GM12878 (cell line): ENCODE measurements around the gene BMP2K. TPM values are rescaled to one million over a fixed set of nuclear protein-coding genes. Genes with fewer than 3 reads are reported as not detected.

Source experiments
- ATAC-seq: fragments of 200-7000 bp; cut with Tn5 transposase; 3 replicates; pipeline ENCODE4 v1.9.1; 2020; ENCODE audit warnings: mild to moderate bottlenecking, moderate library complexity
- BruUV-seq: library from RNA; stranded (reverse); fragments of 400-500 nt; replicated peaks from 2 replicates; lab custom pipeline; 2021; lab: Mats Ljungman, UMichigan
- CTCF ChIA-PET: fragments of 300-600 bp; sonication (Branson Sonifier 250); formaldehyde crosslinking; extraction: SDS; loops from one replicate; lab custom pipeline; 2021; ENCODE audit warnings: inconsistent platforms; lab: Yijun Ruan, JAX
- POLR2A ChIA-PET: fragments of 350-600 bp; formaldehyde crosslinking; extraction: SDS; loops from one replicate; lab custom pipeline; 2021; ENCODE audit warnings: inconsistent platforms; lab: Charles Lee
- RAD21 ChIA-PET: fragments of 300-600 bp; sonication (Branson Sonifier 250); formaldehyde crosslinking; loops from one replicate; lab custom pipeline; 2023; ENCODE audit warnings: antibody characterized with exemption; ENCODE audit not compliant: unreplicated experiment; lab: Charles Lee
- SMC1A ChIA-PET: fragments of 300-600 bp; sonication (Branson Sonifier 250); formaldehyde crosslinking; loops from one replicate; lab custom pipeline; 2023; ENCODE audit not compliant: unreplicated experiment, uncharacterized antibody; lab: Charles Lee
- DNase-seq: peaks from one replicate; pipeline ENCODE4 v3.0.0-alpha.2; 2011; ENCODE audit warnings: low read depth, low spot score
- FAIRE-seq: peaks from 3 replicates; lab custom pipeline; 2011; peaks lifted over from hg19 to GRCh38; lab: Jason Lieb, UNC
- H2AFZ ChIP-seq: 2 replicates; pipeline ENCODE4 v1.6.0; 2011; ENCODE audit warnings: low read depth, low read length, control low read depth; ENCODE audit not compliant: control insufficient read depth
- H3K27ac ChIP-seq: 2 replicates; pipeline ENCODE4 v1.5.1; 2011; ENCODE audit warnings: control low read depth; ENCODE audit not compliant: control insufficient read depth, insufficient read depth
- H3K27me3 ChIP-seq, 2 experiments: replicated peaks in 1 of 2; 2 replicates each; pipeline versions ENCODE4 v1.6.0 to v1.6.1; 2011; ENCODE audit warnings: low read length in 1 of 2; ENCODE audit not compliant: control insufficient read depth in 2 of 2, insufficient read depth in 2 of 2
- H3K36me3 ChIP-seq, 2 experiments: 2 replicates each; pipeline ENCODE4 v1.5.1; 2011; ENCODE audit warnings: low read length in 1 of 2; ENCODE audit not compliant: control insufficient read depth in 2 of 2, insufficient read depth in 2 of 2
- H3K4me1 ChIP-seq: 2 replicates; pipeline ENCODE4 v1.6.1; 2011; ENCODE audit warnings: mild to moderate bottlenecking, low read length, moderate library complexity, mixed read lengths; ENCODE audit not compliant: control insufficient read depth, insufficient read depth
- H3K4me2 ChIP-seq: 2 replicates; pipeline ENCODE4 v1.6.0; 2011; ENCODE audit warnings: control low read depth; ENCODE audit not compliant: control insufficient read depth, insufficient read depth
- H3K4me3 ChIP-seq: fragments of 200-600 bp; sonication (generic); 2 replicates; pipeline ENCODE4 v1.5.1; 2016
- H3K79me2 ChIP-seq: 2 replicates; pipeline ENCODE4 v1.6.0; 2011; ENCODE audit warnings: low read length; ENCODE audit not compliant: control insufficient read depth, insufficient read depth
- H3K9ac ChIP-seq: 2 replicates; pipeline ENCODE4 v1.8.0; 2011; ENCODE audit warnings: low read length, control low read depth, mixed read lengths; ENCODE audit not compliant: control insufficient read depth, insufficient read depth
- H3K9me3 ChIP-seq: replicated peaks from 3 replicates; pipeline ENCODE4 v1.5.1; 2011; ENCODE audit warnings: mild to moderate bottlenecking, low read length; ENCODE audit not compliant: control insufficient read depth, insufficient read depth
- H4K20me1 ChIP-seq: 2 replicates; pipeline ENCODE4 v1.6.0; 2011; ENCODE audit not compliant: control insufficient read depth, insufficient read depth
- BCL11A ChIP-seq: IDR thresholded peaks from 2 replicates; pipeline ENCODE4 v1.6.1; 2011; ENCODE audit warnings: low read depth, low read length
- CBX3 ChIP-seq: fragments of 200-600 bp; sonication (generic); IDR thresholded peaks from 2 replicates; pipeline ENCODE4 v1.6.1; 2016; ENCODE audit warnings: low read depth, borderline replicate concordance
- CREB1 ChIP-seq: IDR thresholded peaks from 2 replicates; pipeline ENCODE4 v1.6.1; 2012; ENCODE audit warnings: low read depth, mild to moderate bottlenecking, inconsistent platforms
- ESRRA ChIP-seq: IDR thresholded peaks from 2 replicates; pipeline ENCODE4 v1.6.1; 2012; ENCODE audit warnings: mild to moderate bottlenecking, low read length, improper control_type of control experiment
- GABPA ChIP-seq: IDR thresholded peaks from 2 replicates; pipeline ENCODE4 v1.6.1; 2014; ENCODE audit warnings: antibody characterized with exemption, low read depth, mild to moderate bottlenecking, inconsistent platforms
- IKZF2 ChIP-seq, 2 experiments: fragments of 450-650 bp; IDR thresholded peaks; 2 replicates each; pipeline ENCODE4 v1.6.1; 2017; ENCODE audit warnings: mild to moderate bottlenecking in 2 of 2, moderate library complexity in 2 of 2
- MTA2 ChIP-seq: fragments of 450-650 bp; IDR thresholded peaks from 2 replicates; pipeline ENCODE4 v1.6.1; 2016; ENCODE audit warnings: low read depth, mild to moderate bottlenecking, moderate library complexity
- NBN ChIP-seq: fragments of 450-650 bp; IDR thresholded peaks from 2 replicates; pipeline ENCODE4 v1.6.1; 2016
- RCOR1 ChIP-seq: conservative IDR thresholded peaks from 2 replicates; pipeline ENCODE4 v1.6.1; 2012; ENCODE audit warnings: low read depth, low read length, improper control_type of control experiment
- SUPT20H ChIP-seq: IDR thresholded peaks from 2 replicates; pipeline ENCODE4 v1.6.1; 2011; ENCODE audit warnings: low read depth, mild to moderate bottlenecking, low read length, moderate library complexity, borderline replicate concordance; ENCODE audit not compliant: control insufficient read depth
- WGBS: methylation state at CpG from one replicate; pipeline ENCODE4 v1.1.6; 2016; ENCODE audit warnings: low lambda C conversion rate; ENCODE audit not compliant: insufficient replicate concordance, insufficient coverage; ENCODE audit errors: missing lambda C conversion rate; 5-methylcytosine and 5-hydroxymethylcytosine counted together
- in situ Hi-C: fragments of 300-500 bp; cut with MboI; formaldehyde crosslinking; loops from 9 replicates; pipeline ENCODE4 v1.14.3; 2018; ENCODE audit warnings: mixed read lengths
- intact Hi-C: fragments of 100-400 bp; cut with micrococcal nuclease; formaldehyde crosslinking; loops from one replicate; pipeline ENCODE4 v1.14.2; 2022; ENCODE audit not compliant: unreplicated experiment
- polyA plus RNA-seq, 11 experiments: library from polyadenylated mRNA; depleted of rRNA in 4 of 11; unstranded in 6 of 11; stranded (reverse) in 5 of 11; fragments of >200 nt; fragmentation: Nextera tagmentation in 4 of 11; fragmentation: Illumina TruSeq in 1 of 11; extraction: Ambion mirVana in 4 of 11; extraction: Trizol in 1 of 11; gene quantifications; 1 replicate in 1 of 11; 2 replicates in 10 of 11; pipeline versions ENCODE4 v1.2.1 to v1.2.3, GENCODE V29; 2011 to 2016; ENCODE audit warnings: inconsistent platforms in 2 of 11, missing spikeins in 2 of 11, low read depth in 1 of 11
- total RNA-seq, 4 experiments: library from RNA; depleted of rRNA in 3 of 4; stranded (reverse); fragments of >200 nt in 3 of 4; fragmentation: Illumina TruSeq in 1 of 4; extraction: Trizol in 1 of 4; gene quantifications; 2 replicates each; pipeline versions ENCODE4 v1.2.1 to v1.2.3, GENCODE V29; 2013 to 2021
- TF ChIP-seq, protein P1 (sequence below): IDR thresholded peaks from 2 replicates; pipeline ENCODE4 v1.6.1; 2011; ENCODE audit warnings: borderline replicate concordance, low read depth, mild to moderate bottlenecking, moderate library complexity, low read length; ENCODE audit not compliant: insufficient read depth, poor library complexity, severe bottlenecking
- TF ChIP-seq, protein P2 (sequence below): fragments of 450-650 bp; IDR thresholded peaks from 2 replicates; pipeline ENCODE4 v1.6.1; 2017; ENCODE audit warnings: antibody characterized with exemption, mild to moderate bottlenecking, moderate library complexity

Gene BMP2K
- total and polyA plus RNA-seq, 10 of the 15 experiments (the other 5 are each of a cell fraction or from before 2014, with no cell fraction given) = 3.3 to 84.6 (median 24.8) TPM

DNA sequence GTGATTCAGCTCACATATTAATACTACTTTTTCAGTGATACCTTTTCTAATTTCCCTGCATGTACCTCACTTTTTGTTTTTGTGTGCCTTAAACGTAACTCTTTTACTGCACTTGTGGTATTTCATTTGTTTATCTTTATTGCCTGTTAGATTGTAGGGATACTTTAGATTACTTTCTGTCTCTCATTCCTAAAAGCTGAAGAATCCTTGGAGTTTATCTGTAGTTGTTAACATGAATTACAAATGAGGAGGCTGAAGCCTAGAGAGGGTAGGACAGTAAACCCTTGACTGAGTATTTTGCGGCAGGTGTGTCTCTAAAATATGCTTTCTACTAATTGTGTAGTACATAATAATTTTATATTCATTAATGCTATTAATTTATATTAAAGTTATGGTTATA, 34.9 kb downstream of the BMP2K start:
- CTCF ChIA-PET = interaction anchor here (0.9 to 1.9 kb wide), 8 partner anchors 9 to 166 kb away, joined by 3 to 6 read pairs (median 4); no protein-coding TSS in a partner anchor

More for the DNA sequence above, 34.9 kb downstream of the BMP2K start:
- Histone ChIP-seq H2AFZ (no peak overlapping the region), H4K20me1 (no peaks in the 10 kb centered on the region), H3K9me3 (peaks cover 6% of the 10 kb centered on the region), H3K4me3 (no peak overlapping the region), H3K79me2 (peaks cover 20% of the 10 kb centered on the region), H3K27ac (no peak overlapping the region), H3K36me3 (peaks cover 2 to 3% of the 10 kb centered on the region in 2 experiments; a peak in 2 of 4 replicates), H3K9ac (no peak overlapping the region), H3K4me2 (no peak overlapping the region), H3K4me1 (no peaks in the 10 kb centered on the region), H3K27me3 (no peaks in the 10 kb centered on the region)
- WGBS = 98% methylated on average over 2 of the region's 2 CpGs
- DNase-seq (no peak), ATAC-seq (no peak), FAIRE-seq (no peak)
- intact Hi-C loops = no loop called here
- ChIA-PET SMC1A (interaction anchor here (0.7 to 4.6 kb wide), 22 partner anchors 10 to 201 kb away, joined by 3 to 35 read pairs (median 4); no protein-coding TSS in a partner anchor), RAD21 (interaction anchor here (0.7 to 2.0 kb wide), 7 partner anchors 10 to 52 kb away, joined by 3 to 7 read pairs (median 4); no protein-coding TSS in a partner anchor), POLR2A (interaction anchor here (1.4 to 2.7 kb wide), 2 partner anchors 11 to 22 kb away, joined by 3 to 15 read pairs; no protein-coding TSS in a partner anchor)
- TF ChIP-seq, protein P1, sequence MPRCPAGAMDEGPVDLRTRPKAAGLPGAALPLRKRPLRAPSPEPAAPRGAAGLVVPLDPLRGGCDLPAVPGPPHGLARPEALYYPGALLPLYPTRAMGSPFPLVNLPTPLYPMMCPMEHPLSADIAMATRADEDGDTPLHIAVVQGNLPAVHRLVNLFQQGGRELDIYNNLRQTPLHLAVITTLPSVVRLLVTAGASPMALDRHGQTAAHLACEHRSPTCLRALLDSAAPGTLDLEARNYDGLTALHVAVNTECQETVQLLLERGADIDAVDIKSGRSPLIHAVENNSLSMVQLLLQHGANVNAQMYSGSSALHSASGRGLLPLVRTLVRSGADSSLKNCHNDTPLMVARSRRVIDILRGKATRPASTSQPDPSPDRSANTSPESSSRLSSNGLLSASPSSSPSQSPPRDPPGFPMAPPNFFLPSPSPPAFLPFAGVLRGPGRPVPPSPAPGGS = no peak
- TF ChIP-seq BCL11A (no peak), CREB1 (no peak), SUPT20H (no peak), MTA2 (no peak), IKZF2 (IDR thresholded peaks at IDR 0.05) (no peak), RCOR1 (no peak), NBN (no peak), CBX3 (no peak), GABPA (no peak), ESRRA (no peak)
- TF ChIP-seq, protein P2, sequence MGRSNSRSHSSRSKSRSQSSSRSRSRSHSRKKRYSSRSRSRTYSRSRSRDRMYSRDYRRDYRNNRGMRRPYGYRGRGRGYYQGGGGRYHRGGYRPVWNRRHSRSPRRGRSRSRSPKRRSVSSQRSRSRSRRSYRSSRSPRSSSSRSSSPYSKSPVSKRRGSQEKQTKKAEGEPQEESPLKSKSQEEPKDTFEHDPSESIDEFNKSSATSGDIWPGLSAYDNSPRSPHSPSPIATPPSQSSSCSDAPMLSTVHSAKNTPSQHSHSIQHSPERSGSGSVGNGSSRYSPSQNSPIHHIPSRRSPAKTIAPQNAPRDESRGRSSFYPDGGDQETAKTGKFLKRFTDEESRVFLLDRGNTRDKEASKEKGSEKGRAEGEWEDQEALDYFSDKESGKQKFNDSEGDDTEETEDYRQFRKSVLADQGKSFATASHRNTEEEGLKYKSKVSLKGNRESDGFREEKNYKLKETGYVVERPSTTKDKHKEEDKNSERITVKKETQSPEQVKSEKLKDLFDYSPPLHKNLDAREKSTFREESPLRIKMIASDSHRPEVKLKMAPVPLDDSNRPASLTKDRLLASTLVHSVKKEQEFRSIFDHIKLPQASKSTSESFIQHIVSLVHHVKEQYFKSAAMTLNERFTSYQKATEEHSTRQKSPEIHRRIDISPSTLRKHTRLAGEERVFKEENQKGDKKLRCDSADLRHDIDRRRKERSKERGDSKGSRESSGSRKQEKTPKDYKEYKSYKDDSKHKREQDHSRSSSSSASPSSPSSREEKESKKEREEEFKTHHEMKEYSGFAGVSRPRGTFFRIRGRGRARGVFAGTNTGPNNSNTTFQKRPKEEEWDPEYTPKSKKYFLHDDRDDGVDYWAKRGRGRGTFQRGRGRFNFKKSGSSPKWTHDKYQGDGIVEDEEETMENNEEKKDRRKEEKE = no peak
- in situ Hi-C loops = no loop called here
- no TSS peak for BruUV-seq
